ENCODE data around the gene GORAB.

Gene GORAB

DNA sequence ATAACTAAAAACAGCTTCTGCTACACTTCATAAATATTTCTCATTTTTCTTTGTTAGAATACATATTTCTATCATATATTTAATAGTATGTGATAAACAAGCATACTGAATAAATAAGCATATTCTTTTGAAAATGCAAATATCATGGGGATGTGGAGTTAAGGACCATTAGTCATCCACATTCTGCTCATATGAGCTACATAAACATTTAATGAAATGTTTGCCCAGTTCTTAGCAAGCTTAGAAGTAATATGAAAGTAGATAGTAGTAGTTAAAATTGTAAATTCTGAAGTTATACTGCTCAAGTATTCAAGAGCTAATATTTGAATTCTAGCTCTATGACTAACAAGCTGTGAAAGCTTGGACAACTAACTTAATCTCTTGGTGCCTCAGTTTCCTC is 10.1 kb upstream of the GORAB start:
- Mint-ChIP-seq H3K4me1 (ENCODE audit: low read depth) (no peaks in the 10 kb centered on the region), H3K4me3 (no peak overlapping the region), H3K27ac (no peak overlapping the region), H3K27me3 (ENCODE audit: low read depth) (peaks cover 40% of the 10 kb centered on the region), H3K36me3 (ENCODE audit: low read depth) (no peaks in the 10 kb centered on the region), H3K9me3 (no peaks in the 10 kb centered on the region)

DNA sequence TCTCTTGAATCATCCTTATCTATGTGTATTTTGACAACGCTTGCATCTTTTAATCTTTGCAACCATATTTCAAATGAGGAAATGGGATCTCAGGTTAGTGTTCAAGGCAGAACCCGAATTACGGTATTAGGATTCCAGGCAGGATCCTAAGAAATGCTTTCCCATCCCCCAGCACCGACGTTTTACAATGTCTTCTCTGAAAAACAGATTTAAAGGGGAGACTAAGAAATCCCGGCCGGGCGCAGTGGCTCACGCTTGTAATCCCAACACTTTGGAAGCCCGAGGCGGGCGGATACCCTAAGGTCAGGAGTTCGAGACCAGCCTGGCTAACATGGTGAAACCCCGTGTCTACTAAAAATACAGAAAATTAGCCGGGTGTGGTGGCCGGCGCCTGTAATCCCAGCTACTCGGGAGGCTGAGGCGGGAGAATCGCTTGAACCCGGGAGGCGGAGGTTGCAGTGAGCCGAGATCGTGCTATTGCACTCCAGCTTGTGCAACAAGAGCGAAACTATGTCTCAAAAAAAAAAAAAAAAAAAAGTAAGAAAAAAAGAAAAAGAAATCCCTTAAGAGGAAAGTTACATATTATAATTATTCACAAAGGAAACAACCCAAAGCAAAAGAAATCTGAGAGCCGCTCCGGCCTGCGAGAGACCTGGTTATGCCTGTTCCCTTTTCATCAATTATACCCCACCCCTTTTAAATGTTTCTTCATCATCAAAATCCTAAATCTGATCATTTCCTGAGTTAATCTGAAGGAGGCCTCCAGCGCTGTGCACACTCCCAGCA is 801 bp upstream of the GORAB start:
- H3K27ac Mint-ChIP-seq: no peak overlapping the region
- peaks cover 6% of the 10 kb centered on the region for H3K36me3 Mint-ChIP-seq (ENCODE audit: low read depth)
- H3K4me1 Mint-ChIP-seq (ENCODE audit: low read depth): peaks cover 1% of the 10 kb centered on the region
- H3K4me3 Mint-ChIP-seq: no peak overlapping the region
- H3K9me3 Mint-ChIP-seq: no peaks in the 10 kb centered on the region
- peaks cover 12% of the 10 kb centered on the region for H3K27me3 Mint-ChIP-seq (ENCODE audit: low read depth)

DNA sequence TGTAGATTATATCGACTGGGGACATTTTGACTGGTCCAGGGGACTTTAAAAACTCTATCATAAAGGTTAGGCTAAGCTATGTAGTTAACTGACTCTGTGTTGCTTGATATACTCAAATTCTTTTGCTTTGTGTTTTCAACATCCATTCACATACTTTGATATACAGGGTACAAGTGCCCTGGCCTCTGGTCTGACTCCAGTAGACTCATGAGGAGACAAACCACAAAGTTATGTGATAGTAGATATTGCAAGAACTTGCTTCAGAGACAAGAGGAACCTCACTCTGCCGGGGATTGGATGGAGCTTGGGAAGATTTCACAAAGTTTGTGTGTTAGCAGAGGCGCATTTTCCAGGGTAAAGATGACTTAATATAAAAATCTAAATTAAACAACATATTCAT is 1.3 kb downstream of the GORAB start:
- H3K27ac Mint-ChIP-seq: no peak overlapping the region
- H3K4me3 Mint-ChIP-seq: no peak overlapping the region
- peaks cover 10% of the 10 kb centered on the region for H3K27me3 Mint-ChIP-seq (ENCODE audit: low read depth)
- peaks cover 5% of the 10 kb centered on the region for H3K4me1 Mint-ChIP-seq (ENCODE audit: low read depth)
- no peaks in the 10 kb centered on the region for H3K9me3 Mint-ChIP-seq
- H3K36me3 Mint-ChIP-seq (ENCODE audit: low read depth): peaks cover 13% of the 10 kb centered on the region

DNA sequence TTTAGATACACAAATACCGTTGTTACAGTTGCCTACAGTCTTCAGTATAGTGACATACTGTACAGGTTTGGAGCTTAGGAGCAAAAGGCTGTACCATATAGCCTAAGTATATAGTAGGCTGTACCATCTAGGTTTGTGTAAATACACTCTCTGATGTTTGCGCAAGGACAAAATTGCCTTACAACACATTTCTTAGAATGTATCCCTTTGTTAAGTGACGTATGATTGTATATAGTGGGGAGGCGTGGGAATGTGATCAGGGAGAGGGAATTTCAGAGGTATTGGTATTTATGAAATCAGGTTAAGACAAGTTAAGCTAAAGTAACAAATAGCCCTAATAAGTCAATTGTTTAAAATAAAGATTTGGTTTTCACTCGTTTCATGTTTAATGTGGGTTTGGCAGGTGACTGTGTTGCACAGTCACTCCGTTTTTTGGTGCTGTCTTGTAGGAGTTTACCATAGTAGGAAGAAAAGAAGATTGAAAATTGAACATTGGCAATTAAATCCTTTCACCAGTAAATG is 2.7 kb downstream of the GORAB start:
- no peak overlapping the region for H3K27ac Mint-ChIP-seq
- H3K36me3 Mint-ChIP-seq (ENCODE audit: low read depth): peaks cover 25% of the 10 kb centered on the region
- no peaks in the 10 kb centered on the region for H3K9me3 Mint-ChIP-seq
- H3K4me3 Mint-ChIP-seq: no peak overlapping the region
- peaks cover 5% of the 10 kb centered on the region for H3K4me1 Mint-ChIP-seq (ENCODE audit: low read depth)
- peaks cover 5% of the 10 kb centered on the region for H3K27me3 Mint-ChIP-seq (ENCODE audit: low read depth)

DNA sequence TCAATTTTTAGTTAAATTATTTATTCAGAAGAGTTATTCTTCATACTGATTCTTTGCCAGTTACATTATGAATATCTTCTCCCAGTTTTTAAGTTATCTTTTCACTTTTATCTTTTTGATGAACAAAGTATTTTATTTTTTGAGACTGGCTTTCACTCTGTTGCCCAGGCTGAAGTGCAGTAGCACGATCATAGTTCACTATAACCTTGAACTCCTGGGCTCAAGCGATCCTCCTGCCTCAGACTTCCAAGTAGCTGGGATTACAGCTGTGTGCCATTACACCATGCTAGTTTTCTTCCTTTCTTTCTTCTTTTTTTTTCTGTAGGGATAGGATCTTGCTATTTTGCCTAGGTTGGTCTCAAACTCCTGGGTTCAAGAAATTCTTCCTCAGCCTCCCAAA is 3.5 kb downstream of the GORAB start:
- Mint-ChIP-seq H3K4me3 (no peak overlapping the region), H3K27me3 (ENCODE audit: low read depth) (no peaks in the 10 kb centered on the region), H3K9me3 (no peaks in the 10 kb centered on the region), H3K27ac (no peak overlapping the region), H3K4me1 (ENCODE audit: low read depth) (peaks cover 3% of the 10 kb centered on the region), H3K36me3 (ENCODE audit: low read depth) (peaks cover 31% of the 10 kb centered on the region)

- H3K4me3 Mint-ChIP-seq: no peak overlapping the region
- no peaks in the 10 kb centered on the region for H3K9me3 Mint-ChIP-seq
- peaks cover 3% of the 10 kb centered on the region for H3K4me1 Mint-ChIP-seq (ENCODE audit: low read depth)
- peaks cover 42% of the 10 kb centered on the region for H3K36me3 Mint-ChIP-seq (ENCODE audit: low read depth)
- no peaks in the 10 kb centered on the region for H3K27me3 Mint-ChIP-seq (ENCODE audit: low read depth)
- no peak overlapping the region for H3K27ac Mint-ChIP-seq
These were observed 5.1 kb downstream of the GORAB start for GRCh38 chr1:170536924-170537551.

GRCh38 chr1:170537798-170538503 is 6.0 kb downstream of the GORAB start:
- Mint-ChIP-seq H3K27ac (no peak overlapping the region), H3K36me3 (ENCODE audit: low read depth) (peaks cover 44% of the 10 kb centered on the region), H3K4me3 (no peak overlapping the region), H3K27me3 (ENCODE audit: low read depth) (no peaks in the 10 kb centered on the region), H3K9me3 (no peaks in the 10 kb centered on the region), H3K4me1 (ENCODE audit: low read depth) (peaks cover 3% of the 10 kb centered on the region)

GRCh38 chr1:170538687-170539086 is 6.7 kb downstream of the GORAB start:
- peaks cover 49% of the 10 kb centered on the region for H3K36me3 Mint-ChIP-seq (ENCODE audit: low read depth)
- no peaks in the 10 kb centered on the region for H3K9me3 Mint-ChIP-seq
- no peak overlapping the region for H3K27ac Mint-ChIP-seq
- H3K4me1 Mint-ChIP-seq (ENCODE audit: low read depth): peaks cover 3% of the 10 kb centered on the region
- no peaks in the 10 kb centered on the region for H3K27me3 Mint-ChIP-seq (ENCODE audit: low read depth)
- no peak overlapping the region for H3K4me3 Mint-ChIP-seq

GRCh38 chr1:170539154-170539553 is 7.2 kb downstream of the GORAB start:
- Mint-ChIP-seq H3K9me3 (no peaks in the 10 kb centered on the region), H3K4me3 (no peak overlapping the region), H3K36me3 (ENCODE audit: low read depth) (peaks cover 54% of the 10 kb centered on the region), H3K4me1 (ENCODE audit: low read depth) (peaks cover 3% of the 10 kb centered on the region), H3K27me3 (ENCODE audit: low read depth) (no peaks in the 10 kb centered on the region), H3K27ac (no peak overlapping the region)

- peaks cover 6% of the 10 kb centered on the region for H3K9me3 Mint-ChIP-seq
These were observed 12.7 kb downstream of the GORAB start for GRCh38 chr1:170544624-170545023.

DNA sequence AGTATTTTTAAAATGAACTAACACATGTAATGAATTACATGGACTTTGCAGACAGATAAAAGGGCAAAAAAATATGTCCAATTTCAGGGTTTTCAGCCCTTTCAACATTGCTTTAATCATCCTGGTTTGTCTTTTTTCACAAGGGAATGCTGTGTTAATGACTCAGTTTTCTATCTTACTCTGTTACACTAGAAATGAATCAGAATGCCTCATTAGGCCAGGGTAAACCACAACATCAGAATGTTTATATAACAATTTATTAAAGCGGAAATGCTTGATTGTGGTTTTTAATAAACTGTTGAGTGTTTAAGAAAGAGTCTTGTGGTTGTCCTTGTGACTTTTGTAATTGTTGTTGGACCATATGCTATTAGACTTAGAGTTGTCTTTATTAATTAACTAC is 13.5 kb downstream of the GORAB start:
- H3K9me3 Mint-ChIP-seq: peaks cover 6% of the 10 kb centered on the region
- no peak overlapping the region for H3K4me3 Mint-ChIP-seq
- H3K36me3 Mint-ChIP-seq (ENCODE audit: low read depth): peaks cover 56% of the 10 kb centered on the region
- no peaks in the 10 kb centered on the region for H3K27me3 Mint-ChIP-seq (ENCODE audit: low read depth)
- H3K4me1 Mint-ChIP-seq (ENCODE audit: low read depth): no peaks in the 10 kb centered on the region
- no peak overlapping the region for H3K27ac Mint-ChIP-seq

More at GRCh38 chr1:170544624-170545023, 12.7 kb downstream of the GORAB start:
- H3K27ac Mint-ChIP-seq: no peak overlapping the region
- H3K27me3 Mint-ChIP-seq (ENCODE audit: low read depth): no peaks in the 10 kb centered on the region
- no peak overlapping the region for H3K4me3 Mint-ChIP-seq
- peaks cover 61% of the 10 kb centered on the region for H3K36me3 Mint-ChIP-seq (ENCODE audit: low read depth)
- H3K4me1 Mint-ChIP-seq (ENCODE audit: low read depth): no peaks in the 10 kb centered on the region

DNA sequence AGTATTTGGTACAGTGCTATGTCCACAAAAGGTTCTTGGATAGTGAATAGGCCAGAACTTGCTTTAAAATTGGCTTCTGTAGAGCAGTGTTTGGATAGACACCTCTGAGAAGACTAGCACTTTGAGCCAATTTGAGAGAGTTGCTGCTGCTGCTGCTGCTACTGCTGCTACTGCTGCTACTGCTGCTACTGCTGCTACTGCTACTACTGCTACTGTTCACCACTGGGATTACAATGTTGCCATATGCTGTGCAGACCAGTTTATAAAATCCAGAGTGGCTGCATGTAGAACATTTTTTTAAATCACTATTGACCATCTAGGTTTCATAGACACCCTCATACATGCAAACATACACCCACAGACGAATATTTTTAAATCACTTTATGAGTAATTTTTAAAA is 15.3 kb downstream of the GORAB start:
- Mint-ChIP-seq H3K4me1 (ENCODE audit: low read depth) (no peaks in the 10 kb centered on the region), H3K36me3 (ENCODE audit: low read depth) (peaks cover 56% of the 10 kb centered on the region), H3K27ac (no peak overlapping the region), H3K9me3 (peaks cover 6% of the 10 kb centered on the region), H3K4me3 (no peak overlapping the region), H3K27me3 (ENCODE audit: low read depth) (no peaks in the 10 kb centered on the region)

GRCh38 chr1:170548497-170548896 is 16.5 kb downstream of the GORAB start:
- H3K27ac Mint-ChIP-seq: no peak overlapping the region
- no peaks in the 10 kb centered on the region for H3K4me1 Mint-ChIP-seq (ENCODE audit: low read depth)
- peaks cover 56% of the 10 kb centered on the region for H3K36me3 Mint-ChIP-seq (ENCODE audit: low read depth)
- H3K27me3 Mint-ChIP-seq (ENCODE audit: low read depth): no peaks in the 10 kb centered on the region
- no peak overlapping the region for H3K4me3 Mint-ChIP-seq
- peaks cover 6% of the 10 kb centered on the region for H3K9me3 Mint-ChIP-seq

DNA sequence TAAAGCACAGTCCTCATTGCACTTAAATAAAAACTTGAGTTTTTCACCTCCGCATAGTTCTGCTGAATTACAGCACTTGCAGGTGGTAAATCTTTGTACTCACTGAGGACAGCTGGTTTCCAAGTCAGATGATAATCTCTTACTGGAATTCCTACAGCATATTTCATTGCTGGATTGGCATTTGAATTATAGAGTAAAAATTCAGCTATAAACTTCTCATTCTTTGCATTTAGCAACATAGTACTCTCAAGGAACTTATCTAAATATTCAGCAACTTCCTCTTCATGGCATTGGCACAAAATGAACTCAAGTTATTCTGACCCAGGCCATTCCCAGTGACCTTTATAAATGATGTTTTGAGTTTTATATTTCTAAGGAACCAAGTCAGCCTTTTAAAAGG is 23.4 kb downstream of the GORAB start:
- Mint-ChIP-seq H3K9me3 (peaks cover 16% of the 10 kb centered on the region), H3K4me3 (no peak overlapping the region), H3K36me3 (ENCODE audit: low read depth) (peaks cover 25% of the 10 kb centered on the region), H3K27ac (no peak overlapping the region), H3K4me1 (ENCODE audit: low read depth) (no peaks in the 10 kb centered on the region), H3K27me3 (ENCODE audit: low read depth) (no peaks in the 10 kb centered on the region)

GRCh38 chr1:170556917-170557316 is 25.0 kb downstream of the GORAB start:
- Mint-ChIP-seq H3K27me3 (ENCODE audit: low read depth) (no peaks in the 10 kb centered on the region), H3K4me1 (ENCODE audit: low read depth) (no peaks in the 10 kb centered on the region), H3K27ac (no peak overlapping the region), H3K9me3 (peaks cover 16% of the 10 kb centered on the region), H3K36me3 (ENCODE audit: low read depth) (peaks cover 17% of the 10 kb centered on the region), H3K4me3 (no peak overlapping the region)

Data from T-helper 1 cell treated with Interleukin-12 subunit alpha and Interleukin-12 subunit beta and Interleukin-4 antibody, amounts not matched to agents 30 μg/mL and 1 μg/mL, for 36 hours (primary cell).